ENCODE results near the gene VPS72.

DNA sequence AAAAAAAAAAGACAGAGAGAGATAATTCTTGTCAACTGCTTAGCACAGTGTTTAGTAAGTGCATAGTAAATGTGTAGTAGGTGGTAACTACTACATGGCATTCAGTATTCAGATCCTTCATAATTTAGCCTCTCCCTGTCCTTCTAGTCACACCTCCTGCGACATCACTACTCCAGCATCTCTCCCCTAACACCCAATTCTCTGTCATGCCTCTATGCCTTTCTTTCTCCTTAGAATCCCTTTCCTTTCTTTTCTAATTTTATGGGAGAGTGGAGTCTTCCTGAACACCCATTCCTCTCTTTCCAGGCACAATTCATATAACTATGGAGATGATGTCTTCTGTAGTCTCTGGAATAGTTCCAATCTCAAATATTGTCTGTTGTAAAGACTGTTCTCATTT is 3.9 kb upstream of the VPS72 start:
- TF ChIP-seq, protein P1, sequence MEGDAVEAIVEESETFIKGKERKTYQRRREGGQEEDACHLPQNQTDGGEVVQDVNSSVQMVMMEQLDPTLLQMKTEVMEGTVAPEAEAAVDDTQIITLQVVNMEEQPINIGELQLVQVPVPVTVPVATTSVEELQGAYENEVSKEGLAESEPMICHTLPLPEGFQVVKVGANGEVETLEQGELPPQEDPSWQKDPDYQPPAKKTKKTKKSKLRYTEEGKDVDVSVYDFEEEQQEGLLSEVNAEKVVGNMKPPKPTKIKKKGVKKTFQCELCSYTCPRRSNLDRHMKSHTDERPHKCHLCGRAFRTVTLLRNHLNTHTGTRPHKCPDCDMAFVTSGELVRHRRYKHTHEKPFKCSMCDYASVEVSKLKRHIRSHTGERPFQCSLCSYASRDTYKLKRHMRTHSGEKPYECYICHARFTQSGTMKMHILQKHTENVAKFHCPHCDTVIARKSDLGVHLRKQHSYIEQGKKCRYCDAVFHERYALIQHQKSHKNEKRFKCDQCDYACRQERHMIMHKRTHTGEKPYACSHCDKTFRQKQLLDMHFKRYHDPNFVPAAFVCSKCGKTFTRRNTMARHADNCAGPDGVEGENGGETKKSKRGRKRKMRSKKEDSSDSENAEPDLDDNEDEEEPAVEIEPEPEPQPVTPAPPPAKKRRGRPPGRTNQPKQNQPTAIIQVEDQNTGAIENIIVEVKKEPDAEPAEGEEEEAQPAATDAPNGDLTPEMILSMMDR (IDR thresholded peaks at IDR 0.05): no peak
- TF ChIP-seq TAF1 (IDR thresholded peaks at IDR 0.05; ENCODE audit: borderline replicate concordance, low read depth, low read length): no peak
- TF ChIP-seq, protein P2, sequence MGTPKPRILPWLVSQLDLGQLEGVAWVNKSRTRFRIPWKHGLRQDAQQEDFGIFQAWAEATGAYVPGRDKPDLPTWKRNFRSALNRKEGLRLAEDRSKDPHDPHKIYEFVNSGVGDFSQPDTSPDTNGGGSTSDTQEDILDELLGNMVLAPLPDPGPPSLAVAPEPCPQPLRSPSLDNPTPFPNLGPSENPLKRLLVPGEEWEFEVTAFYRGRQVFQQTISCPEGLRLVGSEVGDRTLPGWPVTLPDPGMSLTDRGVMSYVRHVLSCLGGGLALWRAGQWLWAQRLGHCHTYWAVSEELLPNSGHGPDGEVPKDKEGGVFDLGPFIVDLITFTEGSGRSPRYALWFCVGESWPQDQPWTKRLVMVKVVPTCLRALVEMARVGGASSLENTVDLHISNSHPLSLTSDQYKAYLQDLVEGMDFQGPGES (IDR thresholded peaks at IDR 0.05; ENCODE audit: low read depth, low read length): no peak
- TF ChIP-seq CHD2 (IDR thresholded peaks at IDR 0.05; ENCODE audit: low read length, partially characterized antibody): no peak
- TF ChIP-seq, protein P3, sequence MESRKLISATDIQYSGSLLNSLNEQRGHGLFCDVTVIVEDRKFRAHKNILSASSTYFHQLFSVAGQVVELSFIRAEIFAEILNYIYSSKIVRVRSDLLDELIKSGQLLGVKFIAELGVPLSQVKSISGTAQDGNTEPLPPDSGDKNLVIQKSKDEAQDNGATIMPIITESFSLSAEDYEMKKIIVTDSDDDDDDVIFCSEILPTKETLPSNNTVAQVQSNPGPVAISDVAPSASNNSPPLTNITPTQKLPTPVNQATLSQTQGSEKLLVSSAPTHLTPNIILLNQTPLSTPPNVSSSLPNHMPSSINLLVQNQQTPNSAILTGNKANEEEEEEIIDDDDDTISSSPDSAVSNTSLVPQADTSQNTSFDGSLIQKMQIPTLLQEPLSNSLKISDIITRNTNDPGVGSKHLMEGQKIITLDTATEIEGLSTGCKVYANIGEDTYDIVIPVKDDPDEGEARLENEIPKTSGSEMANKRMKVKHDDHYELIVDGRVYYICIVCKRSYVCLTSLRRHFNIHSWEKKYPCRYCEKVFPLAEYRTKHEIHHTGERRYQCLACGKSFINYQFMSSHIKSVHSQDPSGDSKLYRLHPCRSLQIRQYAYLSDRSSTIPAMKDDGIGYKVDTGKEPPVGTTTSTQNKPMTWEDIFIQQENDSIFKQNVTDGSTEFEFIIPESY (IDR thresholded peaks at IDR 0.05; ENCODE audit: borderline replicate concordance, low read depth): no peak
- TF ChIP-seq, protein P4, sequence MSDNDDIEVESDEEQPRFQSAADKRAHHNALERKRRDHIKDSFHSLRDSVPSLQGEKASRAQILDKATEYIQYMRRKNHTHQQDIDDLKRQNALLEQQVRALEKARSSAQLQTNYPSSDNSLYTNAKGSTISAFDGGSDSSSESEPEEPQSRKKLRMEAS (IDR thresholded peaks at IDR 0.05; ENCODE audit: low read depth): no peak

Data from SK-N-SH (cell line).